Stromal cell of bone marrow (primary cell): ENCODE measurements around the gene CDH13.

Source experiments
- DNase-seq: peaks from one replicate; pipeline ENCODE4 v3.0.0-alpha.2; 2012; ENCODE audit warnings: low read depth

Gene CDH13

DNA sequence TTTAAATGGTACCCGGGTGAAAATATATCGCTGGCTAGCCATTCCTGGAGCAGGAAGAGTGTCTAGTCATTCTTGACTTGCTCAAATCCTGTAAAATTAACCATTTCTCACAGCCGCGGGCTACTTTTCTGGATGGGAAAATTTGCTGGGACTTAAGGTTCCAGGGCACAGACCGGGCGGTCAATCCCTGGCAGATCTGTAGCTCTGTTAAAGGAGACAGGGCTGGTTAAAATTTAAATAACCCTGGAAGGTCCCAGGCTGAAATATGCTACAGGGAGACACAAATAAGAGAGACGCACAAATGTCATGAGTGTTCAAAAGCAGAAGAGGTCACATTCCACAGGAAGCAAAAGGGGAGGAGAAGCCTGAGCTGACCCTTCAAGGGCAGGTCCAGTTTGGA is 951.4 kb downstream of the CDH13 start:
- no peak for DNase-seq

GRCh38 chr16:83579027-83579426 is 952.3 kb downstream of the CDH13 start:
- no peak for DNase-seq

- no peak for DNase-seq
Measured at GRCh38 chr16:83579436-83579835, 952.7 kb downstream of the CDH13 start.

- no peak for DNase-seq
Measured at GRCh38 chr16:83581082-83581481, 954.3 kb downstream of the CDH13 start.

- DNase-seq: no peak
Measured at GRCh38 chr16:83581994-83582747, 955.4 kb downstream of the CDH13 start.

DNA sequence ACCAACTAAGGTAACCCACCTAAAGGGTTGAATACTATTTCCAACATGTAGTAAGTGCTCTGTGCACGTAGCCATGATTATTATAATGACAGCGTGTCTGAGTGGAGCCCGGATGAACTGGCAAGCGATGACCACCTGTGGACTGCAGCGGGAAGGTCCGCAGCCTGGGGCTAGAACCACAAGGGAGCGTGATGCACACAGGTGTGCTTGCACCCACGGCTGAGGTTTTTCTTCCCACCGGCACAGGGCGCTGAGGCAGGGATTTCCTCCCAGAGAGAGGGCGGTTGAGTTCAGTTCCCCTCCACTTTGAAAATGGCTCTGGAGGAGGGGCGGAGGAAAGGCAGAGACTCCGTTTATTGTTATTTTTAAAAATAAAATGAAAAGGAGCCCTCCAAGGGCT is 959.3 kb downstream of the CDH13 start:
- DNase-seq: no peak

- DNase-seq: no peak
Measured at GRCh38 chr16:83586461-83587200, 959.9 kb downstream of the CDH13 start.

DNA sequence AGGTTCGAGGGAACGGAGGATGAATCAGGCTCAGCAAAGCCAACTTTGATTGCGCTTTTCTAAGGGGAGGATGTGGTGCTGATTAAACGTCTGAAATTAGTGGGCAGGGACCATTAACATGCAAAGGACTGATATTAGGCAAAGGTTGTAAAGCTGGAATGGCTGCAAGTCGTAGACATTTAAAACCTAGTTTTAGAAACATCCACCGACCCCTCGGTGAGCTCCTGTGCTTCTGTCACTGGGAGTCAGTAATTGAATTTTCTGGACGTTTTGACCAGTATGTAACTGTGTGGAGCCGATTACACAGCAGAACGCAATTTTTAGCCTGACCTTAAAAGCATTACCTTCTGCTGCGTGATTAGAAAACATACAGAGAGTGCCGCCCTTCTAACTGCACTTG is 960.4 kb downstream of the CDH13 start:
- DNase-seq: no peak

- DNase-seq: no peak
Measured at GRCh38 chr16:83588070-83588469, 961.3 kb downstream of the CDH13 start.

GRCh38 chr16:83589576-83589975 is 962.8 kb downstream of the CDH13 start:
- no peak for DNase-seq

DNA sequence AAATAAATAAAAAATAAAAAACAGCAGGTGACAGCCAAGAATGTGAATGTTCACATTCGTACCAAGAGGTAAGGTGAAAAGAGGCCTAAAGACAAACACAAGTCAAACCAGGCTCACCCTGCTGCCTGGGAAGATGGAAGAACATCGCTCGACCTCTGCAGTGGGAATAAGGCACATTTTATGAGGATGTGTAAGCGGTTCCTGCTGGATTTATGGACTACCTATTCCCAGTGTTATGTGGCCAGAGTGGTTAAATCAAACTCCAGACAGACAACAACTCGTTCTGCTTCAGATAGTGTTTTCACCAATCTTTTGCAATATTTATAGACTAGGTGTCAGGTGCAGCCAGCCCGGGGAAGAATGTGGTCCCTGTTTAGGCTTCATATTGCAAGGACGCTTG is 966.0 kb downstream of the CDH13 start:
- no peak for DNase-seq

- no peak for DNase-seq
Measured at GRCh38 chr16:83599789-83600462, 973.2 kb downstream of the CDH13 start.

DNA sequence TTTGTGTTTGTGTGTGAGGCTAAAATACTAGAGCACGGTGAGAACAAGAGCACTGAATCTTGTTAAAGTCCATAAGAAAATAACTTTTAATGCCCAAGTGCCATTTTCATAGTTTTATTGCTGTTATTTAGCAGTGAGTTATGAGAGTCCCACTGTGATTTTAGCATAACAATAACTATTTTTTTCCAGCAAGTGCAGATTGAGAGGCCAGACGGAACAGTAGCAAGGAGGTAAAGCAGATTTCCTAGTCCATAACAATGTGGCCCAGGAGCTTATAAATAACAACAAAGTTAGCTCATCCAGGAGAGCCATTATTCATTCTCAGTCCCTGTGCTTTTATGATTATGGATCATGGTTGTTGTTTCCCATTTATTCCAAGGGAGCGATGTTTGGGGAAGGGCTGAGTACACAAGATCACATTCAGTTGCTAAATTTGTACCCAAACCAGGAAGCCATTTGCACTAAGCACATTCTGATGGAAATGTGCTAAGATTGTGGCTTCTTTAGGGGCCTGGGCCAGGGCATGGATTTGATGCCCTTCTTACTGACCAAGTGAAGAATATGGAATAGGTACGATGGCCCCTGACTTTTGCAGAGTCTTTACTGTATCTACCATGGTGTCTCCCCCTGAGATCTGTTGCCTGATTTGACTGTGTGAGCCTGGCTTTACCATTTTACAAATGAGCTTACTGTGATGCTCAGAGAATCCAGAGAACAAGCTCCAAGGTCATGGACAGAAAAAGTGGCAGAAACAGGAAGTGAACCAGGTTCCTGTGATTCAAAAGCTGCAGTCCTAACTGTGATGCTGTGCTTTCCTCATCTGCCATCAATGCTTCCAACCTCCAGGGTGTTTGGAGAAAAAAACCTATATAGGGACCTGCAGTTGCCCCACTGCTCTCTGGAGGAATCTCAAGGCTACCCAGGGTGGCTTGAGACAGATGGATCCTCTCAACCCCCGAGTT is 976.3 kb downstream of the CDH13 start:
- no peak for DNase-seq

GRCh38 chr16:83603723-83604570 is 977.2 kb downstream of the CDH13 start:
- no peak for DNase-seq

DNA sequence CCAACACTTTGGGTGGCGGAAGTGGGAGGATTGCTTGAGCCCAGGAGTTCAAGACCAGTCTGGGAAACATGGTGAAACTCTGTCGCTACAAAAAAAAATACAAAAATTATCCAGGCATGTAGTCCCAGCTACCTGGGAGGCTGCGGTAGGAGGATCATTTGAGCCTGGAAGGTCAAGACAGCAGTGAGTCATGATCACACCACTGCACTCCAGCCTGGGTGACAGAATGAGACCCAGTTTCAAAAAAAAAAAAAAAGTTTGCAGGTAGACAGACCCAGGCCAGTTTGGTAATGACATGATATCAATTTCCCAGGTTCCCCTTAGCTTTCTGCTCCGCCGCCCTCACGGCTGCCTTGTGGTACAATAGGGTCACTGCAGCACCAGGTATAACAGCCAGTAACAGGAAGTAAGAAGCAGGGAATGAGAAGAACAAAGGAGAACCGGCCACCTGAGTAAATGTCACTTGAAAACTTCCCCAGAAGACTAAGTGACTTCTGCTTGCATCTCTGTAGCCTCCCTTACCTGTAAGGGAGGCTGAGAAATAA is 979.8 kb downstream of the CDH13 start:
- DNase-seq: no peak

DNA sequence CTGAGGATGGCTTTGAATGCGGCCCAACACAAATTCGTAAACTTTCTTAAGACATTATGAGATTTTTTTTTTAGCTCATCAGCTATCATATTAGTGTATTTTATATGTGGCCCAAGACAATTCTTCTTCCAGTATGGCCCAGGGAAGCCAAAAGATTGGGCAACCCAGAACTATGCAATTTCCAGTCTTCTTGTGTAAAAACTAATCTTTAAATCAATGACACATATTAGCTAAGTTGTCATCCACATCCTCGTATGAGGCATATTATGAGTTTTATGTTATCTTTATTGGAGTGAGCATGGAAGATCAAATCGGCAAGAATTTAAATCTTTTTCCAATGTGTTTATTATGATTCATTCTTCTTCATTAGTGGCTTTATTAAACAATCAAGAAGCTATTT is 982.4 kb downstream of the CDH13 start:
- DNase-seq: no peak

DNA sequence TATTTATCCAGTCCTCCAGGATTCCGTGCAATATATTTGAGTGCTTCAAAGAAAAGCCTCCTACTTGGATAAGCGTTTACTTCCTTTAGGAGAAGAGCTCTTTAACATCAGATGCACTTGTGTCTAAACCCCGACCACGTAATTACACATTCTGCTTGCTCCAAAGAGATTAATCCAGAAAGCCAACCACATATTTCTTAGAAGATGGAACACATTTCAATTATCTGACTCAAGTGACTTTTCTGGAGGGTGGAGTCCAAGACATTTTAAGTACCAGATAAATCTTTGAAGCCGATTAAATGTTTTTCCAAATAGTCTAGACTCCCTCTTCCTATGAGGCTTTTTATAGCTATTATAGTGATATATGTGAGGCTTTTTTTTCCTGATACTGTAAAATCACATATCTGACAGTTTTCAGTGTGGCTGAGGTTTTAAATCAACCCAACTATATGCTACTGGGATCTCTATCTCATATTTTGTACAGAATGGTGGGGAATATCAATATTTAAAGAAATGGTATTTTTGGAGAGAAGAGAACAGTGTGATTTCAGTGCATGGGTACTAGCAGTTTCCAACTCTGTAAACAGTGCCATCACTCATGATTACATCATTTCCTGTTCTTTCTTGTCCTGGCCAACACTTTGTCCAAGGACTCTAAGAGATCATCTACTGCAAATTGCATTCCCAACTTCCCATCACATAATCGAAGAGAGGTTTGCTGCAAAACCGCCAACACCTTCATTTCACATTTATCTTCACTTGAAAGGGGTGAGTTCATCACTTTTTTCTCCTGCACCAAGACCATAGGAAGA is 988.6 kb downstream of the CDH13 start:
- peak; percentile 8 for DNase-seq

- DNase-seq: no peak
Measured at GRCh38 chr16:83615953-83616350, 989.2 kb downstream of the CDH13 start.

DNA sequence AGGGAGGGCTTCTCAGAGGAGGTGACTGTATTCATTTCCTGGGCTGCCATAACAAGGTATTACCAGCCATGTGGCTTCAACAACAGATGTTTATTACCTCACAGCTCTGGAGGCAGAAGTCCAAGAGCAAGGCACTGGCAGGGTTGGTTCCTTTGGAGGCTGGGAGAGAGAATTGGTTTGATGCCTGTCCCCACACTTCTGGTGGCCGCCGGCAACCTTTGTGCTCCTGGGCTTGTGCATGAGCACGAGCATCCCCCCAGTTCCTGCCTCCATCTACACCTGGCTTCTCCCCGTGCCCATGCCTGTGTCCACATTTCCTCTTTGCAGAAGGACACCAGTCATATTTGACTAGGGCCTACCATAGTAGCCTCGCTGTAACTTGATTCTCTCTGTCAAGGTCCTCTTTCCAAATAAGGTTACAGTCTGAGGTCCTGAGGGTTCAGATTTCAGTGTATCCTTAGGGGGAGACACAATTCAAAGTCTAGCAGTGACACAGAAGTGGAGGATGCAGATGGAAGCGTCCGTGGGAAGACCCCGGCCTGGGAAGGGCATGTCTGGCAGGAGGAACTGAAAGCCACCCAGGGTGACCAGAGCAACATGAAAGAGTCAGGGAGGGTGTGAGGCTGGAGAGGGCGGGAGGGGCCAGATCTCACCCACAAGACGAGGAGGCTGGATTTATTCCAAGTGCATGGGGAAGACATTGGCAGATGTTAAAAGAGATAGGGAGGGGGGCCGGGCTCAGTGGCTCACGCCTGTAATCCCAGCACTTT is 992.8 kb downstream of the CDH13 start:
- DNase-seq: no peak
